HG03565 (cell line): Measurements from ENCODE around the gene WWP2.

Experiments
- ATAC-seq: cut with Tn5 transposase; IDR thresholded peaks from one replicate; pipeline ENCODE4 v1.9.1; 2021; ENCODE audit warnings: mild to moderate bottlenecking, moderate library complexity; ENCODE audit not compliant: unreplicated experiment

Gene WWP2

DNA sequence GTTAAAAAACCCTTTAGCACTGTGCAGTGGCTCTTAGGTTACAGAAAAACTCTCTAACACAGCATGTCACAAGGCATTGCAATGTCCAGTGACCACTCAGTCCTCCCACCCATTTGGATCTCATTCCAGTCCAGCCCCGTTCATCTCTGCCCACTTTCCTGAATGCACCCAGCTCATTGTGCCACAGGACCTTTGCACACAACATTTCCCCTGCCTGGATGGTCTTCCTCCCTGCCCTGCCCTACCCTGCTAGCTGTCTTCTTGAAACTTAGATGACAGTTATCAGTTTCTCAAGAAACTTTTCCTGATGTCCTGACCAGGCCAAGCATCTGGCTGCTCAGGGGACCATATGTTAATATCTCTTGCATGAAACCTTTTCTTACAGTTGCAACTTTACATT lies 67.2 kb downstream of the WWP2 start:
- no peak for ATAC-seq

DNA sequence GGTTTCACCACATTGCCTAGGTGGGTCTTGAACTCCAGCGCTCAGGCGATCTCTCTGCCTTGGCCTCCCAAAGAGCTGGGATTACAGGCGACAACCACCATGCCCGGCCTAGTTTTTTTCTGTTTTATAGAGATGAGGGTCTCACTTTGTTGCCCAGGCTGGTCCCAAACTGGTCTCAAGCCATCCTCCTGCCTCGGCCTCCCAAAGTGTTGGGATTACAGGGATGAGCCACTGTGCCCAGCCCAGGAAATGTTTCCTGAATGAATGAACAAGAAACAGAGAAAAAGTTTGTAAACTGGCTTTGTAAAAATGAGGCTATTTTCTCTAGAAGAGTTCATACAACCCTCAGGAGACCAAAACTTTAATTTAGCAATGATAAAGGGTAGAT lies 68.0 kb downstream of the WWP2 start:
- ATAC-seq = no peak

DNA sequence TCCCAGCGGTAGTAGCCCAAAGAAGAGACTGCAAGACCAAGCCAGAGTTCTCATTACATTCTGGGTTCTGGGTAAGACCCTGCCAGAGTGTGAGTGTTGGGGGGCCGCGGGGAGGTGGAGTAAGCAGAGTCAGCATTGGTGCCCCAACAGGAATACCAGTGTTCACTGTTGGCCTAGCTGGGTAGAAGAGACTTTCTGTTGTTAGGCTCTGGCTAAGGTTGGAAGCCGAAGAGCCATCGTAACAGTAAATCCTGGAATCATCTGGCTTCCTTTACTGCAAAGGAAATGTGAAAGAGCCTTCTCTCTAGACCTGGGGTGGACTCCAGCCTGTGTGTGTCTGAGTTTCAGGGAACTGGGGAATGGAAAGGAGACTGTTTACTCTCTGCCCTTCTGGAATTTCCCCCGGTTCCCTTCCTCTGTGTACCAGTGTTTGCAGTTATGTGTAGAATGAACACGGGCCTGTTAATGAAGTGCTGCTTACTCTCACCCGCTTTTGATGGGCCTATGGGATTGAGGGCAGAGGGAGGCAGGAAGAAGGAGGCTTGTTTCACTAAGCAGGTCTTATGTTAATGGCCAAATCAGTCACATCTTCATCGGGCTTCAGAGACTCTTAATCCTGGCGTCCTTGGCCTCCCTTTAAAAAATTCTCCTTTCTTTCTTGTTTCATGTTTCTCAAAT lies 68.5 kb downstream of the WWP2 start:
- ATAC-seq = no peak

DNA sequence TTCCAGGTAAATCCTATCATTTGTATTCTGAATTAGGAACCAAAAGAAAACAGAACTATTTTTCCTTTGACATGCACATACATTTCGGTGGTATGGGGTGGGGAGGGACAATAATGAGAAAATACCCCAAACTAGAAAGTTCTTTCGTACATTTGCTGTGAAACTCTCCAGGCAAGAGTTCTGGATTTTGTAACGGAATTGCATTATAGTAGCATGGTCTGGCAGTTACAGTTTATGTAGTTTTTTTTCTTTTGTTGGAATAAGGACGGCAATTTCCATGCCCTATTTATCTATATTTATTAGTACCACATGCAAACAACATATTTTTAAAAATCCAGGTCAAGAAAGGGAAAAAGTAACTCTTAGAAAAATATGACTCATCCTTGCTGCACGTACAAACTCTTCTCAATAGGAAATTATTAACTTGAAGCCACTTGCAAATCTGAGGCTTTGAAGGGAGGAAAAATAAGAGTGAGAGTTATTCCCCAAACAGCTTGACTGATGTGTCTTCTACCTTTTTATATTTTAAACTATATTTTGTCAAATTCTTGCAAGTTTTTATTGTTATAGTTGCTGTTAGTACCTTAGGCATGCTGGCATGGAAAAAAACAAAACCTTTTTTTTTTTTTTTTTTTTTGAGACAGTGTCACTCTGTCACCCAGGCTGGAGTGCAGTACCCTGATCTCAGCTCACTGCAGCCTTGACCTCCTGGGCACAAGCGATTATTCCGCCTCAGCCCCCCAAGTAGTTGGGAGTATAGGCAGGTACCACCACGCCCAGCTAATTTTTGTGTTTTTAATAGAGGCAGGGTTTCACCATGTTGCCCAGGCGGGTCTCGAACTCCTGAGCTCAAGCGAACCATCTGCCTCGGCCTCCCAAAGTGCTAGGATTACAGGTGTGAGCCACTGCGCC lies 69.3 kb downstream of the WWP2 start:
- no peak for ATAC-seq

DNA sequence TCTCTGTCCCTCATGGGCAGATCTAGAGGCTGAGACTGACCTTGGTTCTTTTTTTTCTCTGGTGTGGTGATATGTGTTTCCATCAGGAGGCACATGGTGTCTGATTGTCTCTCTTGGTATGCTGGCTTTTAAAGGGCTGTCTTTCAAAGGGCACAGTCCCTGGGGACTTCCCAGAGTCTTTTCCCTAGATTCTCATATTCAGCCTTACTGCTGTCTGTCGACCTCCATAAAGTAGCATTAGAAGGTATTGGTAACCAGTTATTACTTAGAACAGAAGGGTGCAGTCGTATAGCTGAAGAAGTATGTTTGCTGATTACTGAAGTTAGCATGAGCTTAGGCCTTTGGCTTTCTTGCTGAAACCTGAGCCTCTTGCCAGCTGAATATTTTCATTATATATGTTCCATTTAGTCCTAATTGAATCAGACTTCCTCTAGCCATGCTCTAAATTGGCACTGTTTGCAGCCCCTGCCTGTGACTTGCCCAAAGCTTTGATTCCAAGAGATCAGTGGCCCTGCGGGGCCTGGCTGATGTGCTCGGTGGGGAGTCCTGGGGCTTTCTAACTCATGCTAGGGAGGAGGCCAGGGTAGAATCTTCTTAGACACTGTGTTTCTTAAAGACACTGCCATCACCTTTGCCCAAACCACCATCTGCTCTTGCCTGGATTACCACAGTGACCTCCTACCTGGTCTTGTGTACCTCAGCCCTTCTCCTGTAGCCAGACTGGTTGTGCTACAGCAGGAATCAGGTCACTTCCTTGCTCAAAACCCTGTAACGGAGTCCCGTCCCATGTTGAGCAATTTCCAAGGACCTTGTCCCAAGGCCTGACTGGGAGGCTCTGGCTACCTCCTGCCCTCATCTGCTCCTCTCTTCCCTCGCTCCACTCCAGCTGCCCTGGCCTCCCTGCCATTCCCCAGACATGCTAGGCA lies 71.5 kb downstream of the WWP2 start:
- no peak for ATAC-seq

DNA sequence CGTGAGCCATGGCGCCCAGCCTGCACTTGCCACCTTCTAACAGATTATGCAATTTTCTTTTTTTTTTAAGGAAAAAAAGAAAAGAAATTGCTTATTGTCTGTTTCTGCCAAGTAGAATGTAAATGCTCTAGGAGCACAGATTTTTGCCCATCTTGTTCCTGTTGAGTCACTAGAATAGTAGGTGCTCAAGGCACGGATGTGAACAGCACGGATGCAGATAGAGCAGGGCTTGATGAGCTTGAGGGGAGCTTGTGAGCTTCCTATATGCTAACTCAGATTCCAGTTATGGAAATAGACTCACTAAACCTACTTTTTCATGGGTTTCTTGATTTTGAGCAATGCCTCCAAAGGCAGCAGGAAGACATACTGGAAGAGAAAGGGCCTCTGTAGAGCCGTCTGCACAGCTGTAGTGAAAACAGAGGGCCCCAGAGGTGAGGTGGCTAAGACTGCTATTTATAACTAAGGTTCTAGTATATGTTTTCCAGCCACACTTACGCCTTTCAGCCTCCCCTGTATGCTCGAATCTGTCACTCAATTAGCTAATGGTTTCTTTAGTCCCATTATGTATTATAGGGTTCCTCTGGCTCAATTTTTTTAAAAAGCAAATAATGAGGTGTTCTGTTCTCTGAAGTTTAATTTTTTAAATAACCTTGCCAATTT lies 72.8 kb downstream of the WWP2 start:
- no peak for ATAC-seq

DNA sequence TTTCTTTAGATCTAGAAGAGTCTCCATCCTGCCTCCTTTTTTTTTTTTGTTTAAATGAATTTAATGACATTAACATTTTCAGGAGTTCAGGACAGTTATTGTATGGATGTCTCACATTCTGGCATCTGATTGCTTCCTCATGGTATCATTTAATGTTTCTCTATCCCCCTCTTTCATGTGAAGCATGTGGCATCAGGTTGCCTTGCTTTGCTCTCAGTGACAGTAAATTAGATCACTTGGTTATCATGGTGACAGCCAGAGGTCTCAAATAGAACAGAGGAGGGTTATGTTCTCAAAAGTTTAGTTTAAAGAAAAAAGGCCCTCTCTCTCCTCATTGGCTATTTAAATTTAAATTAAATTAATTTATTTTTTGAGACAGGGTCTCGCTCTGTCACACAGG lies 74.1 kb downstream of the WWP2 start:
- ATAC-seq = no peak

DNA sequence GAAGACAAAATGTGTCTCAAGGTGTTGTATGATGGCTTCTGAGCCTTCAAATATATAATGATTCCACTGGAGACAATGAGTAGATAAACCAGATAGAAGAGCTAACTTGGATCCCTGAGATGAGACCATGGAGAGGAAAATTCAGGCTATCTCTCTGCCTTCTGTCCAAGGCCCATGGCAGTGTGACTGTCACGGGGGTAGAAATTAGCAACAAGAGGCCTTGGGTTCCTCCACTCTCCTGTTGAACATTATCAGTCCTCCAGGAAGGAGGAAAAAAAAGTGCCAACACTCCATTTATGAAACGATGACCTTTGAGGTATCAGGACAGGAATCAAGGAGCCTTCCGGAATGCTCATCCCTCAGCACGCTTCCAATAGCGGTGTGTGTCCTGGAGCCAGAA lies 75.2 kb downstream of the WWP2 start:
- no peak for ATAC-seq

DNA sequence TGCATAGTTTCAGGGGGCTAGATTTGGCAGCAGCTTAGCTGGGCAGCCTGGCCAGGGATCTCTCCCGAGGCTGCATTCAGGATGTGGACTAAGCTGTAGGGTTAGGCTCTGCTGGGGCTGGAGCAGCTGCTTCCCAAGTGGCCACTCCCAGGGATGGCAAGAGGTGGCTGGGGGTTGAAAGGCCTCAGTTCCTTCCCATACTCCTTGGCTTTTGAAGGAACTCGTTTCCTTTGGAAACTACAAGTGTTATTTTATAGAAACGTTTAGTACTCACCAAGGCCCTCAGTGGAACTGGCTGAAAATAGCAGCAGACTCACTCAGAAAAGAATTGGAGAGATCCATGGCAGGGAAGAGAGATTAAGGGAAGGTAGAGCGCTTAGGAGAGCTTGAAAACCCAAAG lies 76.4 kb downstream of the WWP2 start:
- ATAC-seq = no peak

DNA sequence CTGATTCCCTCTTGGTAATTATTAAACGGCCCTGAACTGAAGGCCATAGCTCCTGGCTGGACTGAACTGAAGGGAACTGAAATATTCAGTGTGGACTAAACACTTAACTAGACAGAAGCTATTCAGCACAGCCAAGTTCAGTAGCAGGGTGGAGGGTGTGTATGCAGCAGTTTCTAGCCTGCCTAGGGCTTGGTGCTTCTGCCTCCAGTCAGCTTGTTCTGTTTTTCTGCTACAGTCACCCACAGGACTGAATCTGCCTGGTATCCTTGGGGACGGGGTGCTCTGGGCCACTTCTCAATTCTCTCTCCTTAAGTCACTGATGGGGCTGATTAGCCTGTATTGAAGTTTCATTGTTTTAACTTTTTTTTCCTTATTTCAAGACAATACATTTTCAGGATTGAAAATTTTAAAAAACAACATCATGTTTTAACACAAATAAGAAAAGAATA lies 77.1 kb downstream of the WWP2 start:
- no peak for ATAC-seq

DNA sequence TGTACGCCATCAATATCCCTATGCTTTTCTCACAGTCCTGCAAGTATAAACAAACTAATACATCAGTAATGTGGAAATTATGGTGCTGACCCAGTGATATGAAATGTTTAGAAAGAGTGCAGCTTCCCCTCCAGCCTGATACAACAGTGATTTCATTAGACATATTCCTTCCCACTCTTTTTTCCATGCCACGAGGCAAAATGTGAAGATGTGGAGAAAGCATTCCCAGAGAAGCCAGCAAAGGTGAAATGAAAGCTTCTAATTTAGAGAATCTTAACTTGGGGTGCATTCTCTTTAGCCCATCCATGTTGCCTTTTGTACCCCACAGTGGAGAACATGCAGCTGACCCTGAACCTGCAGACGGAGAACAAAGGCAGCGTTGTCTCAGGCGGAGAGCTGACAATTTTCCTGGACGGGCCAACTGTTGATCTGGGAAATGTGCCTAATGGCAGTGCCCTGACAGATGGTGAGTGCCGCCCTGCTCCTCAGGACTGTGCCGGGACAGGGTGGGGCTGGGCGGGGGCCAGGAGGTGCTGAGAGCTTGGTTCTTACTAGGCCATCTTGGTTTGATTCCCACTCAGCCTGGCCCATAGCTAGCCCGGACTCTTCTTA lies 77.8 kb downstream of the WWP2 start:
- ATAC-seq = no peak

DNA sequence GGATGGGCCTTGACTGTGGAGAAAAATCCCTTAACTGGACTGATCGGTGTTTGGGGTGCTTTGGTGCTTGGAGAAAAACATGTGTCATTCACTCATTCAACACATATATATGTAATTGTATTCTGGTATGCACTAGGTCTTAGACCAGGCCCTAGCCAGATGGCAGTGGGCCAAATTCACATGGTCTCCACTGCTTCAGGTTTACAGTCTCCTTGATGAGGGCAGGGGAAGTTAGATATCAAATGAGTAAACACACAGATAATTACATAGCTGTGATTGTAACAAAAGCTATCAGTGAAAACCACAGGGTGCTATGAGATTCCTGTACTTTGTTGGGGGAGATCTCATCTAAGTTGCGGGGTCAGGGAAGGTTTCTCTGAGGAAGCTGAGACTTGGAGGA lies 78.8 kb downstream of the WWP2 start:
- ATAC-seq = no peak

DNA sequence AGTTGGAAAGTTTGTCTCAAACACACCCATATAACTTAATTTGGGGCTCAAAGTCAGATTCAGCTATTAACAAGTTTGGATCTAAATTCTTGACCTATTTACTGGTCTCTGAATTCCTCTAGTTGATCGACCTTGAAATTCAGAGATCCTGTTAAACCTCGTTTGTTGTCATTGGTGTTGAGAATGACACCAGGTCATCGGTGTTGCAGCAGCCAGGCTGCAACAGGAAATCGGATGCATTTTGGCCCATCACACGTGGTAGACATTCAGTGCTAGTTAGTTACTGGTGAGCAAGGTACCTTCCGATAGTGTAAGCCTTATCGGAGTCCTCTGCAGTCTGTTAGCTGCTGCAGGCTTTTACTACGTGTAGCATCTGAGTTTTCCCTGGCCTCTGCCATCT lies 82.3 kb downstream of the WWP2 start:
- no peak for ATAC-seq

DNA sequence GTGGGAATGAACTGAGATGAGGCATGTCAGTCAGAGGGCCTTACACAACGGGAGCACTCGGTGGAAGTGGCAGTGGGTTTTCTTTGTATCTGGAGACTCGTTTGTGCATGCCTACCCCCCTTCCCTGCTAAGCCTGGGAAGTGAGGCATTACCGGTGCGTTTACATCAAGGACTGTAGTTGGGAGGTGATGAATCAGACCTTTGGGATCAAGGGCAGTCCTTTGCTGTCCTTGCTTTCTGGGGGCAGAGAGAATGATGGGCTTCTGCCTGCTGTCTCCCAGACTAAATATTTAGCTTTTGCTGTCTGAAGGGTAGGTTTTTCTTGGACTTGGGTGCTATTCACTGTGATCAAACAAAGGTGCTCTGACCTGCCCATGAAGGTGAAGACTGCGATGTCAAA lies 83.0 kb downstream of the WWP2 start:
- no peak for ATAC-seq

DNA sequence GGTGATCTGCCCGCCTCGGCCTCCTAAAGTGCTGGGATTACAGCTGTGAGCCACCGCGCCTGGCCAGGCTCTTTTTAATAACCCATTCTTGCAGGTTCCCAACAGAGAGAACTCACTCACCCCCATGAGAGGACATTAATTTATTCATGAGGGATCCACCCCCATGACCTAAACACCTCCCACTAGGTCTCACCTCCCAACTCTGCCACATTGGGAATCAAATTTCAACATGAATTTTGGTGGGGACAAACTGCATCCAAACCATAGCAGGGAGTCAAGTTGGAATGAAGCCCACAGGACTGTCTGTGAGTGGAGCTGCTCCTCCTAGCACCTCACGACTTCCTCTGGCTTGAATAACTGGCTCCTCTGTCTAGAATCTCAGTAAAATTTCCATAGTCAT lies 85.5 kb downstream of the WWP2 start:
- no peak for ATAC-seq

DNA sequence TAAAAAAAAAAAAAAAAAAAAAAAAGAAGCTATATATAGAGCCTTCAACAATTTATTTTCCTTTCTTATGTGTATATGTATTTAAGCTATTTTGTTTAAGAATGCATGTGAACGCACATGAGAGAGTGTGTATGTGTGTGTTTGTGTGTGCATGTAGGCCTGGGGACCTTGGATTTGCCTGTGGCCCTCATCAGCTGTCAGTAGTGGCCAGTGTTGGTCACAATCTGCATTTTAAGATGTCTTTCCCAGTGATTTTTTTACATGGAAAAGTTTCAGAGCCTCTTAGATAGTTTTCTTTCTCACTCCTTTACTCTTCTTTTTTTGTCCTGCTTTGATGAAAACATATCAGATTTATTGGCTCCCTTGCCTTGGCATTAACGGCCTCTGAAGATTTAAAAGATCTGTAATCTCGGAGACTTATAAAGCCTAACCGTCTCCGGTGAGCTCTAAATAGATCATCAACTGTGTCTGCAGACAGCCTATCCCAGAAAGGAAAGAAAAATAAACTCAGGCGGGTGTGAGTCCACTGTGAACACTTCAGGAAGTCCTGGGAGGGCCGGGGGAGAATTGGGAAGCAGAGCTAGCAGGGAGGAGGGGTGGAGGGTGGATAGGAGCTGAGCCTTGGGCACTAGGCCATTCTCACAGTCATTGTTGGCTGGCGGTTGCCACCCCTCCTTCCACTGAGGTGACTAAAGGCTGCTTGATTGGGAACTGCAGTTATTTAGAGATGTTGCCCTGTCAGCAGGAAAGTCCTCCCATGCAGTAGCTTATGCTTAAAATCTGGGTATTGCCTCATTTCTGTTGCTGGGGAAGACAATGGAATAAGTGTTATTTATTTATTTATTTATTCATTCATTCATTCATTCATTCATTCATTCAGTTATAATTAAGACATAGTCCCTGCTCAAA lies 86.8 kb downstream of the WWP2 start:
- ATAC-seq = no peak

DNA sequence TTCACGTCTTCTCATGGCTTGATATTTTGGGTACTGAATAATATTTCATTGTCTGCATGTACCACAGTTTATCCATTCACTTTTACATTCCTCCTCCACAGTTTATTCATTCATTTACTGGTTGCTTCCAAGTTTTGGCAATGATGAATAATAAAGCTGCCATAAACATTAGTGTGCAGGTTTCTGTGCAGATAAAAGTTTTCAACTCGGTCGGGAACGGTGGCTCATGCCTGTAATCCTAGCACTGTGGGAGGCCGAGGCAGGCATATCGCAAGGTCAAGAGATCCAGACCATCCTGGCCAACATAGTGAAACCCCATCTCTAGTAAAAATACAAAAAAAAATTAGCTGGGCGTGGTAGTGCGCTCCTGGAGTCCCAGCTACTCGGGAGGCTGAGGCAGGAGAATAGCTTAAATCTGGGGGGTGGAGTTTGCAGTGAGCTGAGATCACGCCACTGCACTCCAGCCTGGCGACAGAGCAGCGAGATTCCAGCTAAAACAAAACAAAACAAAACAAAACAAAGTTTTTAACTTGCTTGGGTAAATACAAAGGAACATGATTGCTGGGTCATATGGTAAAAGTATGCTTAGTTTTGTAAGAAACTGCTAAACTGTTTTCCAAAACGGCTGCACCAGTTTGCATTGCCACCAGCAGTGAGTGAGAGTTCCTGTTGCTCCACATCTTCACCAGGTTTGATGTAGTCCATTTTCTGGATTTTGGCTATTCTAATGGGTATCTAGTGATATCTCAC lies 89.5 kb downstream of the WWP2 start:
- ATAC-seq = no peak

DNA sequence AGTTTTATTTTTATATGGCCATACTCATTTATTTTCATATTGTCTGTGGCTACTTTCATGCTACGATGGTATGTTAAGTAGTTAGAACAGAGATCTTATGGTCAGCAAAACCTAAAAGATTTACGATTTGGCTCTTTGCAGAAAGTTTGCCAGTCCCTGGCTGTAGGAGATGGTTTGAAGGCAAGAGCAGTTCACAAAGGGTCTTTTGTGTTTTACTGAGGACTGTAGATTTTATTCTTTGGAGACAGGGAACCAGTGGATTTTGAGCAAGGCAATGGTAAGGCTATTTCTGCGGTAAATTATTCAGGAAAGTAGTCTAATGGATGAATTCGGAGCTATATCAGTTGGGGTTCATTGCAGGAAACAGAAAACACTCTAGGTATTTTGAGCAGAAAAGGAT lies 90.7 kb downstream of the WWP2 start:
- no peak for ATAC-seq

DNA sequence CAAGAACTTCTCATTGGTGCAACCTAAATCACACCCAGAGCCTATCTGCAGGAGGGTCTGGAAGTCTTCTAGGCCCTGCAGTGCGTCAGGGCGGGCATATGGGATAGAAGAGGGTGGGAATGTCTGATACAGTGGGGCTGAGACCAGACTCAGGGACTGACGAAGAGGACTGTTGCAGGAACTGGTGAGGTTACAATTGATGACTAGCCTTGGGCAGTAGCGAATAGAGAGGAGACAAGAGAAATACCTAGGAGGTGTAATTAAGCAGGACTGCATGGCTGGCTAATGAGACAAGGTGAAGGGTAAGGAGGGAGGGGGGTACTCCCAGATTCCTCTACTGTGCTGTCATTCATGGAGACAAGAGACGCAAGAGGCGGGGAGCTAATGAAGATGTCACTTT lies 91.3 kb downstream of the WWP2 start:
- no peak for ATAC-seq
